GM10248 (cell line): ENCODE results near the gene GPR135.

Source experiments
- CTCF ChIA-PET: fragments of 300-600 bp; sonication (Branson Sonifier 250); formaldehyde crosslinking; extraction: SDS; loops from one replicate; lab custom pipeline; 2021; ENCODE audit warnings: antibody characterized with exemption; lab: Yijun Ruan, JAX
- POLR2A ChIA-PET: fragments of 350-650 bp; sonication (Branson Sonifier 250); formaldehyde crosslinking; extraction: SDS; loops from one replicate; lab custom pipeline; 2020; ENCODE audit warnings: antibody characterized with exemption; lab: Yijun Ruan, JAX
- DNase-seq: peaks from one replicate; pipeline ENCODE4 v3.0.0; 2012; ENCODE audit errors: extremely low spot score
- CTCF ChIP-seq: IDR thresholded peaks from 2 replicates; pipeline ENCODE4 v1.5.1; 2012; ENCODE audit warnings: mild to moderate bottlenecking, low read depth; ENCODE audit errors: extremely low read depth, missing control alignments, control extremely low read depth

GPR135 gene

GRCh38 chr14:59417311-59417710 is 47.9 kb downstream of the GPR135 start:
- DNase-seq: no peak
- no peak for TF ChIP-seq CTCF
- ChIA-PET CTCF (no interaction called here), POLR2A (no interaction called here)

GRCh38 chr14:59415836-59416602 is 49.2 kb downstream of the GPR135 start:
- ChIA-PET POLR2A (no interaction called here), CTCF (no interaction called here)
- DNase-seq: no peak
- no peak for TF ChIP-seq CTCF
